Caki2 (cell line): ENCODE measurements around the gene PRKD2. TPM values are rescaled to one million over a fixed set of nuclear protein-coding genes. Genes with fewer than 3 reads are reported as not detected.
"Not testable (repeated sequence)": the region's sequence is repeated elsewhere in the genome, so short reads cannot be mapped to it uniquely, and the experiment has no call there.

Source experiments
- DNase-seq: peaks from one replicate; pipeline ENCODE4 v3.0.0-alpha.2; 2015; ENCODE audit warnings: low read depth
- in situ Hi-C: cut with HindIII; loops from 2 replicates; pipeline ENCODE4 v1.10.0; 2016; ENCODE audit warnings: low sequenced_read_pairs, low pct_unique_long_range_greater_than_20kb, mixed read lengths
- total RNA-seq: library from RNA; depleted of rRNA; stranded (reverse); fragments of >200 nt; shearing (Covaris generic); gene quantifications from 2 replicates; pipeline ENCODE4 v1.2.3, GENCODE V29; 2014; ENCODE audit warnings: low replicate concordance; rRNA removed

Gene PRKD2
- 17.8 and 18.7 TPM in 2 replicates for total RNA-seq

- in situ Hi-C loops: no loop called here
- peak; percentile 68 for DNase-seq
Observed at GRCh38 chr19:46717034-46717715, at the start of gene PRKD2. Gene PRKD2, minus strand, starts transcription at chr19:46717114. Its CDS starts 744 bp downstream, at chr19:46716370.

GRCh38 chr19:46764817-46765291, 47.9 kb upstream of the PRKD2 start:
- DNase-seq: no peak
- in situ Hi-C loops: no loop called here

- DNase-seq: no peak
- in situ Hi-C loops: no loop called here
Observed at GRCh38 chr19:46762245-46762890, 45.5 kb upstream of the PRKD2 start.

- in situ Hi-C loops: no loop called here
- DNase-seq: no peak
Observed at GRCh38 chr19:46761418-46761831, 44.5 kb upstream of the PRKD2 start.

- DNase-seq, in situ Hi-C loops: not testable (repeated sequence)
Observed at GRCh38 chr19:46760897-46761296, 44.0 kb upstream of the PRKD2 start.

- in situ Hi-C loops: no loop called here
- DNase-seq: no peak
Observed at GRCh38 chr19:46760363-46760762, 43.4 kb upstream of the PRKD2 start.

- DNase-seq: peak; percentile 47
- in situ Hi-C loops: no loop called here
Observed at GRCh38 chr19:46759817-46760333, 43.0 kb upstream of the PRKD2 start.

GRCh38 chr19:46759206-46759605, 42.3 kb upstream of the PRKD2 start:
- no peak for DNase-seq
- in situ Hi-C loops: no loop called here

- no peak for DNase-seq
- in situ Hi-C loops: no loop called here
Observed at GRCh38 chr19:46756544-46756888, 39.6 kb upstream of the PRKD2 start.

- no peak for DNase-seq
- in situ Hi-C loops: no loop called here
Observed at GRCh38 chr19:46755853-46756543, 39.1 kb upstream of the PRKD2 start.

- in situ Hi-C loops: no loop called here
Observed at GRCh38 chr19:46755077-46755852, 38.4 kb upstream of the PRKD2 start.

GRCh38 chr19:46753420-46754155, 36.7 kb upstream of the PRKD2 start:
- DNase-seq: no peak
- in situ Hi-C loops: no loop called here

More at GRCh38 chr19:46755077-46755852, 38.4 kb upstream of the PRKD2 start:
- no peak for DNase-seq

- in situ Hi-C loops: no loop called here
- no peak for DNase-seq
Observed at GRCh38 chr19:46748325-46749109, 31.6 kb upstream of the PRKD2 start.

- no peak for DNase-seq
- in situ Hi-C loops: no loop called here
Observed at GRCh38 chr19:46746281-46747057, 29.6 kb upstream of the PRKD2 start, which contains the start of gene STRN4. Gene STRN4, minus strand, starts transcription at chr19:46746450. Its CDS starts 20 bp downstream, at chr19:46746430.

GRCh38 chr19:46745521-46746280, 28.8 kb upstream of the PRKD2 start, which contains the start of gene FKRP:
Gene FKRP, plus strand, starts transcription at chr19:46746057. Its CDS starts 9,394 bp downstream, at chr19:46755451.
- in situ Hi-C loops: no loop called here
- DNase-seq: no peak
